HCT116 (cell line): ENCODE measurements around the gene ZXDC. TPM values are rescaled to one million over a fixed set of nuclear protein-coding genes. Genes with fewer than 3 reads are reported as not detected.

ENCODE experiments used
- ATAC-seq: fragments of 200-7000 bp; cut with Tn5 transposase; 2 replicates; pipeline ENCODE4 v1.9.1; 2020; ENCODE audit warnings: mild to moderate bottlenecking, moderate library complexity
- BruUV-seq: library from RNA; stranded (reverse); fragments of 400-500 nt; replicated peaks from 2 replicates; lab custom pipeline; 2021; lab: Mats Ljungman, UMichigan
- CTCF ChIA-PET: fragments of 300-600 bp; sonication (Branson Sonifier 250); formaldehyde crosslinking; loops from one replicate; lab custom pipeline; 2021; ENCODE audit warnings: antibody characterized with exemption; lab: Charles Lee
- POLR2A ChIA-PET: fragments of 300-600, 350-600 bp; sonication (Branson Sonifier 250); formaldehyde crosslinking; loops from one replicate; lab custom pipeline; 2021; ENCODE audit warnings: antibody characterized with exemption; lab: Charles Lee
- RAD21 ChIA-PET, 2 experiments: fragments of 300-600 bp; sonication (Branson Sonifier 250); formaldehyde crosslinking; loops; one replicate each; lab custom pipeline; 2023; ENCODE audit warnings: low total read pairs in 2 of 2; ENCODE audit not compliant: uncharacterized antibody in 2 of 2, unreplicated experiment in 2 of 2, low non-redundant PET in 1 of 2; lab: Charles Lee
- DNase-seq: peaks from one replicate; pipeline ENCODE4 v3.0.0-alpha.2; 2010; ENCODE audit warnings: low read depth, low spot score
- H2AFZ ChIP-seq: fragments of 200-600 bp; shearing (Covaris generic), sonication (generic); 2 replicates; pipeline ENCODE4 v1.6.1; 2017; ENCODE audit warnings: low read depth, mixed run types, mixed read lengths, antibody characterized with exemption, low read length; ENCODE audit not compliant: poor library complexity, severe bottlenecking
- H3K27ac ChIP-seq: 2 replicates; pipeline ENCODE4 v1.5.1; 2012; ENCODE audit warnings: low read depth, low read length
- H3K27me3 ChIP-seq: fragments of 200-600 bp; sonication (generic); 2 replicates; pipeline ENCODE4 v1.6.1; 2016; ENCODE audit warnings: mixed run types, low read length, mixed read lengths; ENCODE audit not compliant: insufficient read depth
- H3K36me3 ChIP-seq, 2 experiments: fragments of 200-500 bp in 1 of 2; fragments of 200-600 bp in 1 of 2; sonication (Bioruptor generic) in 1 of 2; sonication (generic) in 1 of 2; 2 replicates each; pipeline versions ENCODE4 v1.5.1 to v1.6.1; 2014 to 2016; ENCODE audit warnings: low read length in 2 of 2, inconsistent platforms in 1 of 2, mixed read lengths in 1 of 2, mixed run types in 1 of 2; ENCODE audit not compliant: insufficient read depth in 2 of 2, control insufficient read depth in 1 of 2
- H3K4me1 ChIP-seq, 2 experiments: fragments of 200-600 bp in 1 of 2; sonication (generic) in 1 of 2; 2 replicates each; pipeline versions ENCODE4 v1.5.1 to v1.6.1; 2012 to 2017; ENCODE audit warnings: low read length in 2 of 2, inconsistent platforms in 1 of 2, mild to moderate bottlenecking in 1 of 2, mixed read lengths in 1 of 2, mixed run types in 1 of 2, moderate library complexity in 1 of 2; ENCODE audit not compliant: insufficient read depth in 2 of 2, control insufficient read depth in 1 of 2
- H3K4me2 ChIP-seq: fragments of 200-600 bp; sonication (generic); 2 replicates; pipeline ENCODE4 v1.6.1; 2017; ENCODE audit warnings: mixed run types, low read length, mixed read lengths
- H3K4me3 ChIP-seq, 2 experiments: fragments of 200-600 bp in 1 of 2; sonication (generic) in 1 of 2; replicated peaks in 1 of 2; 2 replicates each; pipeline ENCODE4 v1.5.1; 2011 to 2016; ENCODE audit warnings: low read length in 2 of 2, control low read depth in 1 of 2, low read depth in 1 of 2, mild to moderate bottlenecking in 1 of 2, mixed read lengths in 1 of 2, mixed run types in 1 of 2
- H3K79me2 ChIP-seq: fragments of 200-600 bp; sonication (generic); 2 replicates; pipeline ENCODE4 v1.6.1; 2017; ENCODE audit warnings: mild to moderate bottlenecking, mixed run types, low read length, moderate library complexity, mixed read lengths; ENCODE audit not compliant: insufficient read depth
- H3K9ac ChIP-seq: fragments of 200-600 bp; sonication (generic); 2 replicates; pipeline ENCODE4 v1.6.1; 2016; ENCODE audit warnings: low read length, mixed read lengths
- H3K9me2 ChIP-seq: fragments of 200-600 bp; sonication (generic), shearing (Covaris generic); 2 replicates; pipeline ENCODE4 v1.6.1; 2017; ENCODE audit warnings: mixed run types, mild to moderate bottlenecking, moderate library complexity; ENCODE audit not compliant: insufficient read depth
- H3K9me3 ChIP-seq, 2 experiments: fragments of 200-500 bp in 1 of 2; fragments of 200-600 bp in 1 of 2; sonication (Bioruptor generic) in 1 of 2; sonication (generic) in 1 of 2; 2 replicates each; pipeline ENCODE4 v1.6.1; 2014 to 2017; ENCODE audit warnings: low read length in 2 of 2, mixed read lengths in 2 of 2, inconsistent platforms in 1 of 2, low read depth in 1 of 2, mild to moderate bottlenecking in 1 of 2, mixed run types in 1 of 2, moderate library complexity in 1 of 2; ENCODE audit not compliant: control insufficient read depth in 1 of 2, insufficient read depth in 1 of 2
- H4K20me1 ChIP-seq: fragments of 200-600 bp; sonication (generic), shearing (Covaris generic); 2 replicates; pipeline ENCODE4 v1.6.1; 2017; ENCODE audit warnings: mixed run types, mild to moderate bottlenecking, moderate library complexity; ENCODE audit not compliant: insufficient read depth
- CTCF ChIP-seq, 3 experiments: fragments of 200-600 bp in 1 of 3; sonication (generic) in 1 of 3; IDR thresholded peaks in 2 of 3; conservative IDR thresholded peaks in 1 of 3; 2 replicates each; pipeline ENCODE4 v1.5.1; 2012 to 2017; ENCODE audit warnings: low read depth in 2 of 3, low read length in 2 of 3, antibody characterized with exemption in 1 of 3, borderline replicate concordance in 1 of 3, control low read depth in 1 of 3, mild to moderate bottlenecking in 1 of 3, mixed read lengths in 1 of 3, mixed run types in 1 of 3, moderate library complexity in 1 of 3; ENCODE audit not compliant: insufficient read depth in 1 of 3
- EZH2phosphoT487 ChIP-seq: fragments of 200-600 bp; IDR thresholded peaks from 2 replicates; pipeline ENCODE4 v1.6.1; 2018; ENCODE audit warnings: antibody characterized with exemption, borderline replicate concordance
- JUND ChIP-seq: IDR thresholded peaks from 2 replicates; pipeline ENCODE4 v1.6.1; 2012
- POLR2A ChIP-seq: IDR thresholded peaks from 2 replicates; pipeline ENCODE4 v1.7.0; 2011; ENCODE audit warnings: borderline replicate concordance; ENCODE audit not compliant: insufficient read depth, insufficient read length; ENCODE audit errors: extremely low read depth
- POLR2AphosphoS5 ChIP-seq: IDR thresholded peaks from 2 replicates; pipeline ENCODE4 v1.6.1; 2011; ENCODE audit warnings: mild to moderate bottlenecking, low read depth, low read length, moderate library complexity
- RAD21 ChIP-seq: IDR thresholded peaks from 2 replicates; pipeline ENCODE4 v1.6.1; 2012; ENCODE audit warnings: low read depth, mild to moderate bottlenecking
- SRF ChIP-seq: IDR thresholded peaks from 2 replicates; pipeline ENCODE4 v1.6.1; 2012; ENCODE audit warnings: low read depth
- TCF7L2 ChIP-seq: IDR thresholded peaks from 2 replicates; pipeline ENCODE4 v1.7.0; 2011; ENCODE audit warnings: borderline replicate concordance, inconsistent platforms; ENCODE audit not compliant: insufficient read depth, insufficient read length; ENCODE audit errors: extremely low read depth
- YY1 ChIP-seq: IDR thresholded peaks from 2 replicates; pipeline ENCODE4 v1.6.1; 2011; ENCODE audit warnings: low read length, low read depth, moderate library complexity, mild to moderate bottlenecking; ENCODE audit not compliant: insufficient replicate concordance; ENCODE audit errors: extremely low read depth
- ZBTB33 ChIP-seq: IDR thresholded peaks from 2 replicates; pipeline ENCODE4 v1.6.1; 2011; ENCODE audit warnings: mild to moderate bottlenecking, low read length, moderate library complexity; ENCODE audit not compliant: insufficient replicate concordance; ENCODE audit errors: extremely low read depth
- ZFX ChIP-seq: fragments of 450-650 bp; IDR thresholded peaks from 2 replicates; pipeline ENCODE4 v1.6.1; 2017
- ZNF274 ChIP-seq: fragments of 200-500 bp; sonication (Bioruptor generic); IDR thresholded peaks from 2 replicates; pipeline ENCODE4 v1.6.1; 2014; ENCODE audit warnings: mild to moderate bottlenecking, low read depth, low read length, inconsistent platforms
- intact Hi-C: fragments of 100-400 bp; cut with micrococcal nuclease; formaldehyde crosslinking; loops from 2 replicates; pipeline ENCODE4 v1.10.0; 2022
- total RNA-seq: library from RNA; stranded (reverse); gene quantifications from one replicate; pipeline ENCODE4 v1.2.1, GENCODE V29; 2021; ENCODE audit not compliant: unreplicated experiment

The ZXDC gene
- total RNA-seq, 1 experiment from 2014 or later: 29.9 TPM

GRCh38 chr3:126442094-126442855 lies 33.4 kb downstream of the ZXDC start (continued):
- TF ChIP-seq POLR2AphosphoS5 (no peak), RAD21 (no peak), CTCF (IDR thresholded peaks at IDR 0.05 in 2 of 3, conservative IDR thresholded peaks at IDR 0.05 in 1 of 3; ENCODE audit: borderline replicate concordance in 1 of 3, insufficient read depth in 1 of 3, low read depth in 2 of 3, low read length in 2 of 3) (no peak), JUND (no peak)

- RAD21 ChIA-PET: interaction anchor here in 1 of 2 experiments (0.7 kb wide), 1 partner anchor 53 kb away, joined by 3 read pairs; no protein-coding TSS in a partner anchor
- H4K20me1 ChIP-seq: no peaks in the 10 kb centered on the region
- H3K4me3 ChIP-seq: no peak overlapping the region
- ATAC-seq: no peak
- H3K36me3 ChIP-seq: peaks cover 0 to 7% of the 10 kb centered on the region in 2 experiments; a peak in 2 of 4 replicates
- no peaks in the 10 kb centered on the region for H3K79me2 ChIP-seq
- H3K27me3 ChIP-seq: no peaks in the 10 kb centered on the region
- TF ChIP-seq EZH2phosphoT487 (no peak), POLR2AphosphoS5 (no peak), POLR2A (no peak), JUND (no peak), YY1 (no peak), TCF7L2 (no peak), SRF (no peak), ZFX (no peak), ZBTB33 (no peak), ZNF274 (no peak)
- BruUV-seq: no TSS peak
- no peak overlapping the region for H2AFZ ChIP-seq
- CTCF ChIA-PET: no interaction called here
- intact Hi-C loops: no loop called here
- DNase-seq: no peak
- no peak overlapping the region for H3K27ac ChIP-seq
- no peak overlapping the region for H3K9ac ChIP-seq
- no peaks in the 10 kb centered on the region for H3K9me3 ChIP-seq
- no peaks in the 10 kb centered on the region for H3K9me2 ChIP-seq
- no peaks in the 10 kb centered on the region for H3K4me1 ChIP-seq
- POLR2A ChIA-PET: no interaction called here
- H3K4me2 ChIP-seq: no peak overlapping the region
These were observed 34.3 kb downstream of the ZXDC start for GRCh38 chr3:126441256-126441880.
